SK-N-SH treated with all-trans-retinoic acid at 6 μM for 48 hours (cell line): ENCODE data around the gene RAET1G.
"Not testable (repeated sequence)": the region's sequence is repeated elsewhere in the genome, so short reads cannot be mapped to it uniquely, and the experiment has no call there.

ENCODE experiments used
- CREB5 ChIP-seq: fragments of 250-450 bp; sonication (Bioruptor Pico); IDR thresholded peaks from 2 replicates; pipeline ENCODE4 v1.5.1; 2020; ENCODE audit warnings: low read depth, mild to moderate bottlenecking, moderate library complexity
- ESRRG ChIP-seq: fragments of 250-450 bp; sonication (Bioruptor Pico); IDR thresholded peaks from 2 replicates; pipeline ENCODE4 v1.6.1; 2021; ENCODE audit warnings: mild to moderate bottlenecking
- TCF4 ChIP-seq: fragments of 250-450 bp; sonication (Bioruptor Pico); IDR thresholded peaks from 2 replicates; pipeline ENCODE4 v1.8.0; 2021; ENCODE audit warnings: mild to moderate bottlenecking, moderate library complexity, borderline replicate concordance
- TOX ChIP-seq: fragments of 250-450 bp; sonication (Bioruptor Pico); IDR thresholded peaks from 2 replicates; pipeline ENCODE4 v1.8.0; 2021; ENCODE audit warnings: mild to moderate bottlenecking, moderate library complexity, borderline replicate concordance
- ZFP3 ChIP-seq: fragments of 250-450 bp; sonication (Bioruptor Pico); IDR thresholded peaks from 2 replicates; pipeline ENCODE4 v1.5.0; 2020; ENCODE audit warnings: mild to moderate bottlenecking, moderate library complexity
- ZNF565 ChIP-seq: fragments of 450-650 bp; formaldehyde crosslinking; conservative IDR thresholded peaks from 2 replicates; pipeline ENCODE4 v1.5.0; 2020; ENCODE audit warnings: low read depth, mild to moderate bottlenecking, moderate library complexity
- TF ChIP-seq, protein P1 (sequence below): fragments of 250-450 bp; sonication (Bioruptor Pico); IDR thresholded peaks from 2 replicates; pipeline ENCODE4 v1.8.0; 2020; ENCODE audit warnings: mild to moderate bottlenecking, moderate library complexity, borderline replicate concordance

- TF ChIP-seq CREB5, ESRRG, ZNF565, ZFP3, TOX, TCF4 (CRISPR knock-in tag): not testable (repeated sequence)
- TF ChIP-seq, protein P1, sequence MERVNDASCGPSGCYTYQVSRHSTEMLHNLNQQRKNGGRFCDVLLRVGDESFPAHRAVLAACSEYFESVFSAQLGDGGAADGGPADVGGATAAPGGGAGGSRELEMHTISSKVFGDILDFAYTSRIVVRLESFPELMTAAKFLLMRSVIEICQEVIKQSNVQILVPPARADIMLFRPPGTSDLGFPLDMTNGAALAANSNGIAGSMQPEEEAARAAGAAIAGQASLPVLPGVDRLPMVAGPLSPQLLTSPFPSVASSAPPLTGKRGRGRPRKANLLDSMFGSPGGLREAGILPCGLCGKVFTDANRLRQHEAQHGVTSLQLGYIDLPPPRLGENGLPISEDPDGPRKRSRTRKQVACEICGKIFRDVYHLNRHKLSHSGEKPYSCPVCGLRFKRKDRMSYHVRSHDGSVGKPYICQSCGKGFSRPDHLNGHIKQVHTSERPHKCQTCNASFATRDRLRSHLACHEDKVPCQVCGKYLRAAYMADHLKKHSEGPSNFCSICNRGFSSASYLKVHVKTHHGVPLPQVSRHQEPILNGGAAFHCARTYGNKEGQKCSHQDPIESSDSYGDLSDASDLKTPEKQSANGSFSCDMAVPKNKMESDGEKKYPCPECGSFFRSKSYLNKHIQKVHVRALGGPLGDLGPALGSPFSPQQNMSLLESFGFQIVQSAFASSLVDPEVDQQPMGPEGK (CRISPR knock-in tag), result not testable (repeated sequence)
Measured at GRCh38 chr6:149945276-149945675, 22.4 kb upstream of the RAET1G start.
